A673 (cell line): Measurements from ENCODE around the gene LCE5A.

ENCODE experiments used
- CTCF ChIP-seq: fragments of 300-800, 200-600 bp; sonication (generic); conservative IDR thresholded peaks from 2 replicates; pipeline ENCODE4 v1.5.1; 2017; ENCODE audit warnings: low read depth, mild to moderate bottlenecking, antibody characterized with exemption, low read length, moderate library complexity, mixed read lengths
- EZH2 ChIP-seq: fragments of 200-600 bp; sonication (generic); IDR thresholded peaks from 2 replicates; pipeline ENCODE4 v1.6.1; 2017; ENCODE audit warnings: borderline replicate concordance, low read depth, mild to moderate bottlenecking, mixed read lengths, antibody characterized with exemption, low read length; ENCODE audit not compliant: poor library complexity, severe bottlenecking

DNA sequence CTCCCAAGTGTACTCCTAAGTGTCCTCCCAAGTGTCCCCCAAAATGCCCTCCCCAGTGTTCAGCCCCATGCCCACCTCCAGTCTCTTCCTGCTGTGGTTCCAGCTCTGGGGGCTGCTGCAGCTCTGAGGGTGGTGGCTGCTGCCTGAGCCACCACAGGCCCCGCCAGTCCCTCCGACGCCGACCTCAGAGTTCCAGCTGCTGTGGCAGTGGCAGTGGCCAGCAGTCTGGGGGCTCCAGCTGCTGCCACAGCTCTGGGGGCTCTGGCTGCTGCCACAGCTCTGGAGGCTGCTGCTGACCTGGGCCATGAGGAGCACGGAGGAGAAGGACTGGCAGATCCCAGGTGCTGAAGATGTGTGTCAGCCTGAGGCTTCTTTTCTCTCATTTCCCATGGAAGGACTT lies 993 bp downstream of the LCE5A start:
- TF ChIP-seq CTCF, result no peak
- TF ChIP-seq EZH2, result no peak
